DOHH2 (cell line): ENCODE results near the gene KRT222.

Experiments
- H3F3A ChIP-seq: fragments of 200-600 bp; sonication (generic), shearing (Covaris generic); 2 replicates; pipeline ENCODE4 v1.6.0; 2016; ENCODE audit warnings: antibody characterized with exemption, mild to moderate bottlenecking; ENCODE audit not compliant: control insufficient read depth, insufficient read depth
- H3K27ac ChIP-seq: fragments of 200-600 bp; sonication (generic); 2 replicates; pipeline ENCODE4 v1.5.1; 2014; ENCODE audit warnings: low read depth, mild to moderate bottlenecking, low read length, moderate library complexity
- H3K27me3 ChIP-seq: fragments of 200-600 bp; sonication (generic); 2 replicates; pipeline ENCODE4 v1.6.1; 2014; ENCODE audit warnings: mild to moderate bottlenecking, low read length, mixed read lengths; ENCODE audit not compliant: control insufficient read depth
- H3K36me3 ChIP-seq: fragments of 200-600 bp; sonication (generic); 2 replicates; pipeline ENCODE4 v1.6.1; 2014; ENCODE audit warnings: mild to moderate bottlenecking, low read length, moderate library complexity, mixed read lengths; ENCODE audit not compliant: control insufficient read depth
- H3K4me1 ChIP-seq: fragments of 200-600 bp; sonication (generic); 2 replicates; pipeline ENCODE4 v1.6.1; 2014; ENCODE audit warnings: mild to moderate bottlenecking, low read length, mixed read lengths; ENCODE audit not compliant: control insufficient read depth
- H3K4me2 ChIP-seq: fragments of 200-600 bp; sonication (generic); 2 replicates; pipeline ENCODE4 v1.6.0; 2014; ENCODE audit warnings: mild to moderate bottlenecking, low read length, moderate library complexity
- H3K4me3 ChIP-seq: fragments of 200-600 bp; sonication (generic); 2 replicates; pipeline ENCODE4 v1.5.1; 2014; ENCODE audit warnings: mild to moderate bottlenecking, low read length, mixed read lengths
- H3K79me2 ChIP-seq: fragments of 200-600 bp; sonication (generic); 2 replicates; pipeline ENCODE4 v1.6.1; 2014; ENCODE audit warnings: mild to moderate bottlenecking, low read length, mixed read lengths; ENCODE audit not compliant: control insufficient read depth
- H3K9me2 ChIP-seq: fragments of 200-600 bp; sonication (generic); replicated peaks from 2 replicates; pipeline ENCODE4 v1.6.1; 2014; ENCODE audit warnings: mild to moderate bottlenecking, low read length, mixed read lengths; ENCODE audit not compliant: control insufficient read depth
- H3K9me3 ChIP-seq: fragments of 200-600 bp; sonication (generic); 2 replicates; pipeline ENCODE4 v1.6.1; 2014; ENCODE audit warnings: antibody characterized with exemption, low read length, mixed read lengths; ENCODE audit not compliant: control insufficient read depth, insufficient read depth
- H4K20me1 ChIP-seq: fragments of 200-600 bp; sonication (generic); 2 replicates; pipeline ENCODE4 v1.6.0; 2014; ENCODE audit warnings: low read depth, mild to moderate bottlenecking, antibody characterized with exemption, low read length, moderate library complexity; ENCODE audit not compliant: control insufficient read depth, insufficient read depth
- EZH2phosphoT487 ChIP-seq: fragments of 200-600 bp; sonication (generic); IDR thresholded peaks from 2 replicates; pipeline ENCODE4 v1.6.1; 2017; ENCODE audit warnings: borderline replicate concordance, mild to moderate bottlenecking, antibody characterized with exemption, low read length, moderate library complexity, mixed read lengths
- TF ChIP-seq, protein P1 (sequence below): fragments of 200-600 bp; sonication (generic); IDR thresholded peaks from one replicate; pipeline ENCODE4 v1.5.1; 2014; ENCODE audit warnings: antibody characterized with exemption, mild to moderate bottlenecking, low read depth, low read length; ENCODE audit not compliant: poor library complexity, severe bottlenecking

KRT222 gene

DNA sequence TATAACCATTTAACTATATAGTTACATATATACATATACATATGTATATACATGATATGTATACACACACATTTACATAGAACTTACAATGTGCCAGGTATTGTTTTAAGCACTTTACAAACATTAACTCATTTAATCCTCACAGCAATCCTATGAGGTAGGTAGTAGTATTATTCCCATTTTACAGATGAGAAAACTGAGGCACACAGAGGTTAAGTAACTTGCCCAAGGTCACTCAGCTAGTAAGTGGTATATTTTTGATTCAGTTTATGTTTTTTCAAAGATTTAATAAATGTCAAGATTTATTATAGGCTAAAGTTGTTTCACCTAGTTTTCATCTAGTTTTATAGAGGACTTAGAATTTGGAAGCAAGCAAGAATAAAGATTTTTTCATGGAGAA lies 6.6 kb downstream of the KRT222 start:
- Histone ChIP-seq H3K27me3 (peaks cover 15% of the 10 kb centered on the region), H3K4me3 (no peak overlapping the region)
- no peak for TF ChIP-seq EZH2phosphoT487
- TF ChIP-seq, protein P1, sequence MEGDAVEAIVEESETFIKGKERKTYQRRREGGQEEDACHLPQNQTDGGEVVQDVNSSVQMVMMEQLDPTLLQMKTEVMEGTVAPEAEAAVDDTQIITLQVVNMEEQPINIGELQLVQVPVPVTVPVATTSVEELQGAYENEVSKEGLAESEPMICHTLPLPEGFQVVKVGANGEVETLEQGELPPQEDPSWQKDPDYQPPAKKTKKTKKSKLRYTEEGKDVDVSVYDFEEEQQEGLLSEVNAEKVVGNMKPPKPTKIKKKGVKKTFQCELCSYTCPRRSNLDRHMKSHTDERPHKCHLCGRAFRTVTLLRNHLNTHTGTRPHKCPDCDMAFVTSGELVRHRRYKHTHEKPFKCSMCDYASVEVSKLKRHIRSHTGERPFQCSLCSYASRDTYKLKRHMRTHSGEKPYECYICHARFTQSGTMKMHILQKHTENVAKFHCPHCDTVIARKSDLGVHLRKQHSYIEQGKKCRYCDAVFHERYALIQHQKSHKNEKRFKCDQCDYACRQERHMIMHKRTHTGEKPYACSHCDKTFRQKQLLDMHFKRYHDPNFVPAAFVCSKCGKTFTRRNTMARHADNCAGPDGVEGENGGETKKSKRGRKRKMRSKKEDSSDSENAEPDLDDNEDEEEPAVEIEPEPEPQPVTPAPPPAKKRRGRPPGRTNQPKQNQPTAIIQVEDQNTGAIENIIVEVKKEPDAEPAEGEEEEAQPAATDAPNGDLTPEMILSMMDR, result no peak

GRCh38 chr17:40651939-40652338 lies 13.0 kb downstream of the KRT222 start:
- H3F3A ChIP-seq, result no peaks in the 10 kb centered on the region
- H3K36me3 ChIP-seq, result peaks cover 5% of the 10 kb centered on the region; the same call in 1 of the 2 replicates
- peaks cover 9% of the 10 kb centered on the region for H3K4me1 ChIP-seq
- H3K9me3 ChIP-seq, result no peaks in the 10 kb centered on the region
- peaks cover 17% of the 10 kb centered on the region for H3K79me2 ChIP-seq
- H3K4me3 ChIP-seq, result no peak overlapping the region
- no peak overlapping the region for H3K4me2 ChIP-seq
- no peak overlapping the region for H3K27ac ChIP-seq
- H4K20me1 ChIP-seq, result 0 out of 2 replicates have a peak, but pooled peaks cover under 1% of the 10 kb centered on the region
- TF ChIP-seq EZH2phosphoT487, result no peak
- TF ChIP-seq, protein P1, result no peak
- no peaks in the 10 kb centered on the region for H3K9me2 ChIP-seq
- H3K27me3 ChIP-seq, result 0 out of 2 replicates have a peak, but pooled peaks cover 3% of the 10 kb centered on the region

More for the DNA sequence above, 6.6 kb downstream of the KRT222 start:
- H3F3A ChIP-seq, result no peaks in the 10 kb centered on the region
- H3K79me2 ChIP-seq, result no peaks in the 10 kb centered on the region
- H3K27ac ChIP-seq, result no peak overlapping the region
- no peaks in the 10 kb centered on the region for H3K9me3 ChIP-seq
- H3K4me2 ChIP-seq, result no peak overlapping the region
- H4K20me1 ChIP-seq, result no peaks in the 10 kb centered on the region
- H3K36me3 ChIP-seq, result no peaks in the 10 kb centered on the region
- no peaks in the 10 kb centered on the region for H3K9me2 ChIP-seq
- no peaks in the 10 kb centered on the region for H3K4me1 ChIP-seq

GRCh38 chr17:40648384-40648968 lies 16.5 kb downstream of the KRT222 start:
- Histone ChIP-seq H3F3A (no peaks in the 10 kb centered on the region; the same call in 1 of the 2 replicates), H3K4me2 (peak overlapping the region; percentile 86), H3K79me2 (peaks cover 51% of the 10 kb centered on the region), H3K9me3 (no peaks in the 10 kb centered on the region), H3K4me1 (peaks cover 30% of the 10 kb centered on the region), H3K27ac (peak overlapping the region; percentile 67), H3K27me3 (no peaks in the 10 kb centered on the region), H3K4me3 (peak overlapping the region; percentile 93), H4K20me1 (peaks cover 18% of the 10 kb centered on the region), H3K9me2 (no peaks in the 10 kb centered on the region), H3K36me3 (peaks cover 37% of the 10 kb centered on the region)
- TF ChIP-seq, protein P1, result no peak
- no peak for TF ChIP-seq EZH2phosphoT487
